DMS53 treated with DMSO at 0.1 percent for 48 hours (cell line): ENCODE results near the gene LY86.

Source experiments
- DNase-seq: peaks from one replicate; lab custom pipeline; 2025; ENCODE audit not compliant: unreplicated experiment; lab: John Stamatoyannopoulos, UW

The LY86 gene

DNA sequence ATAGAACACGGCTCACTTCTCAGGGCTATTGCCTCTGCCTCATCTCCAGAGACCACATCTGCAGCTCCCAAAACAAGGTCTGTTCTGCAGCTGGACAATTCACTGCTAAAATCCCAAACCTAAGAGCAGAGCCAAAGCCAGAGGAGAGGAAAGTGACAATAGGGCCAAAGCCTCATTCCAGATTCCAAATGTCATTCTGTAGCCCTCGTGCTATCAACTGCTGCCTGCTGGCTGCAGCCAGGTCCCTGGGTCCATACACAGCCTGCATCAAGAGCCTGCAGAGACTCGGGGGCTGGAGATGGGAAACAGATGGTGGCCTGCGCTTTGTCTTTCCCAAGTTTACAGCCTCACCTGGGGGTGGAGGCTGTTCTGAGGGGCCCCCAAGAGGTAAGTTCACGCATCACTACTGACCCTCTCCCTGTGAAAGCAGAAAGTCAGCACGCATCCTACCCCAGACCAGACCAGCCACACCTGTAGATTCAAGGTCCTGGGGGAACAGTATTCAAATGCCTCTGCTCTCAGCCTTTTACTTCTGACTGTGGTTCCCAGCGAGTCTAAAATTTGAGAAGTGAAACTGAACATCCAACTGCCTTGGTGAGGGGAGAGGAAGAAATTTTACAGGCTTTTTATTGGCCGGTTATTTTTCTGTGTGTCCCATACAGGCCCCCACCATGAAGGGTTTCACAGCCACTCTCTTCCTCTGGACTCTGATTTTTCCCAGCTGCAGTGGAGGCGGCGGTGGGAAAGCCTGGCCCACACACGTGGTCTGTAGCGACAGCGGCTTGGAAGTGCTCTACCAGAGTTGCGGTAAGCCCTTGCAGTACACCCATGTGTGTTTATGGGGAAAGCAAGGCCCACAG, at the start of gene LY86:
Gene LY86, plus strand, starts transcription at position 657 of the 860 bp plus-strand sequence. Its CDS starts 15 bp downstream, at position 672.
- DNase-seq = no peak

DNA sequence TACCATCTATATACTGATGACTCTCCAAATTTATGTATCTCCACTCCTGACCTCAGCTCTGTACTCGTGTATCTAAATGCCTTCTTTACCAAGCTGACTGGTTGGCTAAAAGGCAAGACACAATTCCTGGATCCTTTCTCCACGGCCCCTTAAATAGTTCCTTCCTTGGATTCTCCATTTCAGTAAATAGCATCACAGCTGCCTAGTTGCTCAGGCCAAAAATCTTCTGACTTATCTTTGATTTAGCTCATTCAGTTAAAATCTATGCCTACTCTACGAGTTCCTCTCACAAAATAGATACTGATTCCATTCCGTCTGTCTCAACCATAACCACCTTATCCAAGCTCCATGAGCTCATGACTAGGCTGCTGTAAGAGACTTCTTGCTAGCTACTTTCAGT, 49.5 kb upstream of the LY86 start:
- no peak for DNase-seq

DNA sequence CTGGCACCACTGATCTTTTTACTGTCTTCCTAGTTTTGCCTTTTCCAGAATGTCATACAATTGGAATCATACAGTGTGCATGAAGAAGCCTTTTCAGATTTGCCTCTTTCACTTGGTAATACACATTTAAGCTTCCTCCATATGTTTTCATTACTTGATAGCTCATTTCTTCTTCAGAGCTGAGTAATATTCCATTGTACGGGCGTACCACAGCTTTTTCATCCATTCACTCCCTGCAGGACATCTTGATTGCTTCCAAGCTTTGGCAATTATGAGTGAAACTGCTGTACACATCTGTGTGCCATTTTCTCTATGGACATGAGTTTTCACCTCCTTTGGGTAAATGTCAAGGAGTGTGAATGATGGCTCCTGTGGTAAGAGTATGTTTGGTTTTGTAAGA, 46.2 kb upstream of the LY86 start:
- DNase-seq = no peak

DNA sequence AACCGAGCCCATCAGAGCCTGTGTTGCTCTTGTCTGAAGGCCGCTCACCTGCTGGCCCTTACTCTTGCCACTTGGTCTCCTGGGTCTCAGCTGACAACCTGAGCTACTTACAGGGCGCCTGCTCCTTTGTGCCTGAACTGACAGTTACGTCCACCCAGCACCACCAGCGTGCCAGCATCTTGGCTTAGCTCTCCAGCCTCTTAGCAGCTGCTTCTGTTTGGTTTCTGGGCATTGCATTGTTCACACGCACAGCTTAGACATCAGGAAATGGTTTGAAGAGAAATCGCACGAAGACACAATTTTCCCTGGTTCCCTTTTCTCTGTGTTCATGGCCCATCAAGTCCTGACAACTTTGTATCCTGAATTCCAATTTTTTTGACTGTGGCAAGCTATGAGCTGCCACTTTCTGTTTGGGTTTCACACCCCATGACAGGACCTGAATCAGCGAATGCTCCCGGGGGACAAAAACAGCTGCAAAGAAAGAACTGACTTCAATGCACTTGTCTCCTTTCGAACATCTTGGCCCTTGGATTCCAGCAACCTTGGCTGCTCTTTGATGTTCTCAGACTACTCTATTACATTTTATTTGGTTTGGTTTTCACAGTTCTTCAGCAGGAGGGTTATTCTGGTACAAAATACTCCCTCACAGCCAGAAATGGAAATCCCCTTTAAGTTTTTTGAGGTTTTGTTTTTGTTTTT, 45.2 kb upstream of the LY86 start:
- no peak for DNase-seq

DNA sequence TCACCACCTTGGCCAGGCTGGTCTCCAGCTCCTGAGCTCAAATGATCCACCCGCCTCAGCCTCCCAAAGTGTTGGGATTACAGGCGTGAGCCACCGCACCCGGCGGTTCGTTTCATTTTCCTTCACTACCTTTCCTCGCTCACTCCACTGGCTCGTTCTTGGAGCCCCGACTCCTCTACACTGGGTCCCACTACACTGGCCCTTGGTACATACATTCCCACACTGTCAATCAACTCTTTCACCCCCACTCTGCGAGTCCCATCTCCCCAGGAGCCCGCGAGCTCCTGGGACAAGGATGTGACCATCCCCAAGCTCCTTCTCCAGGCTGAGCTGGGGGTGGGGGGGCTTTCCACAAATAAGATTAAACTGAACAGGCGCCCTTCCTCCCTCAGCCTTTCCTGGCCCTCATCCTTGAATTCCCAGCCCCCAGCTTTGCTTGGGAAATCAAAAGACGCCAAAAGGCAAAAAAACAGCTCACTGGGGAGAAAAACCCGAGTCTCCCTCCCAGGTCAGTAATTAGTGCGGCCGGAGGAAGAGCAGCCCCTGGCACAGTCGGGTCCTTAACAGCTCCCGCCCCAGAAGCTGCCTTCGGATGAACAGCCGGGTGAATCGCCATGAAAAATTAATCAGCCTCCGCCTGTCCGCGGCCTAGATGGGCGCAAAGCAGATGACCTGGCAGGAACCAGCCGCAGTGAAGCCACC, 42.8 kb upstream of the LY86 start:
- no peak for DNase-seq

DNA sequence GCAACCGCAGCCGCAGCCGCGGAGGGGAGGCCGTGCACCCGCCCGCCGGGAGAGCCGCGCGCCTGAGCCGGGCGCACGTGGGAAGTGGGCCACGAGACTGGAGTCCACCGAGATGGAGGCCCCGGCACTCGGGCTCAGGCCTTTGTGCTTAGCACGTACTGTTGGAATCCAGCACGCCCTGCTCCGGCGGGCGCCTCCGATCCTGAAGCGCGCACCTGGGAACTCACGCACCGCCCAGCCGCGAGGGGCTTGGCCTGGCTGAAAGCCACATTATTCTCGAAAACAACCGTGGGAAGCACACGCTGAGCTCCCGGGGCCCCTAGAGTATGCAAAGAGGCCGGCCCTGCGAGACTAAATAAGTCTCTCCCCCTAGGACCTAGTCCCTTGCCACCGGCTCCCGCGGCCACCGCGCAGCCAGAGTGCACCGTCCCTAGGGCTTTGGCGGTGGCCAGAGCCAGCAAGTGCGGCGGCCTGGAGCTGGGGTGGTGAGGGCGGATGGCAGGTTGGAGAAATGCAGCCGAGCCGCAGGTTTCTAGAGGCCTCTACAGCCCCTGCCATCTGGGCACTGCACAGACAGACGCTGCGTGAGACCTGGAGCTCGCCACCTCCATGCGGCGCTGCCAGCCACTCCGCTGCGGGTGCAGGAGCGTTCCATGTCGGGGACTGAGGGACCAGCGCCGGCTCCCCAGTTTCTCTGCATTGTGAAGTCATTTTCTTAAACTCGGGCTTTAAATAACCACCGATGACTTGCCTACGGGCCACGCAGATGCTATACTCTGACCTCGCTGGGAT, 42.0 kb upstream of the LY86 start:
- peak; percentile 64 for DNase-seq

DNA sequence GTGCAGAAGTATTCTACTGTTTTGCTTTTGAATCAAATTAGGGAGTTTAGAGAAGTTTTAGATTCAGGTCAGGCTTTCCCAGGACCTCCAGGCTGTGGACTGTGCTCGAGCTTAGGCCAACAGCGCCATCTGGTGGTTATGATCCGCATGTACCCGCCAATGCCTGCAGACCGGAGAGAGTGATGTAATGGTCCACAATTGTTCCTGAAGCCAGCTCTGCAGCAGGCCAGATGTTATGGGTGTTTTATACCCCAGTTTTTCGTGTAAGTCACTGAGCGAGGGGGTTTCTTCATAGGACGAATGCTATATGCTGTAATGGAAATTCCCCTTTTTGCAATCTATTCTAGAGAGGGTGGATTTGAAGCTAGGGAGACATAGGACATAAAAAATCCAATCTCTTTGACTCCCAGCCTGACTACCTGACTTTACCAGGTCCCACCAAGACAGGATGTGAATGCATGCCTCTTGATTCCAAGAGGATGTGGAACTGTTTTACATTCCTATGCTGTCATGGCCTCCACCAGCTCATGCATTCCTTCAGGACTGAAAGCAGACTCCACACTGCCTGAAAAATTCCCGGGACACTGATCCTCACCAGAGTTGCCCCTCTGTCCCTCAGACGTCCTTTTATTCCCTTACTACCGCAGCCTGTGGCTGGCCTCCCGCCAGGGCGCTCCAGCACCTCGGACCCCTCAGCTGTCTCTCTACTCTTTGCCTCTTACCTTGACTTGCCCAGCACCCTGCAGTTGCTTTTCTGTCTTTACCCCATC, 41.2 kb upstream of the LY86 start:
- DNase-seq = peak; percentile 77

DNA sequence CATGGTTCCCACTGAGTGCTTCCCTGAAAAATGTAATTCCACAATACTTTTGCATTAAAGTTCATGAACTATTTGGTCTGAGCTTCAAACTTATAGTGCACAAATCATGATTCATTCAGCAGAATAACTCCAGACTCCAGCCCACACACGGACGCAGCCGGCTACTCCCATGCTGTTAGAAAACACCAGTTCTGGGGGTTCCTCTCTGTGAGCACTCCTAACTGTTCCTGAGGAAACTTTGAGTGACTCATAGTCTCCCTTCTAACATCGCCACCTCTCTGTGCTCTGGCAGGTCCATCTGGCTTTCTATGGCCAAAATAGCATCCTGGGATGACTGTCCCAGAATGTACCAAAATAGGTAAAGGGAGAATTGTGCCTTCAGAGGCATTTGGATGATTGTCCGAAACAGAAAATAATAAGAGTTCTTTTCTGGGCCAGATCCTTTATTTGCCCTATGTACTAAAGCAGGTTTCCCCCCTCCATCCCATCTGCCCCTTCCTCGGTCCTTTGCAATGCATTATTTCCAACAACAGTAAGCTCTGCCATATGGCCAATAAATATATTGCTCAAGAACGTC, 32.3 kb upstream of the LY86 start:
- no peak for DNase-seq

DNA sequence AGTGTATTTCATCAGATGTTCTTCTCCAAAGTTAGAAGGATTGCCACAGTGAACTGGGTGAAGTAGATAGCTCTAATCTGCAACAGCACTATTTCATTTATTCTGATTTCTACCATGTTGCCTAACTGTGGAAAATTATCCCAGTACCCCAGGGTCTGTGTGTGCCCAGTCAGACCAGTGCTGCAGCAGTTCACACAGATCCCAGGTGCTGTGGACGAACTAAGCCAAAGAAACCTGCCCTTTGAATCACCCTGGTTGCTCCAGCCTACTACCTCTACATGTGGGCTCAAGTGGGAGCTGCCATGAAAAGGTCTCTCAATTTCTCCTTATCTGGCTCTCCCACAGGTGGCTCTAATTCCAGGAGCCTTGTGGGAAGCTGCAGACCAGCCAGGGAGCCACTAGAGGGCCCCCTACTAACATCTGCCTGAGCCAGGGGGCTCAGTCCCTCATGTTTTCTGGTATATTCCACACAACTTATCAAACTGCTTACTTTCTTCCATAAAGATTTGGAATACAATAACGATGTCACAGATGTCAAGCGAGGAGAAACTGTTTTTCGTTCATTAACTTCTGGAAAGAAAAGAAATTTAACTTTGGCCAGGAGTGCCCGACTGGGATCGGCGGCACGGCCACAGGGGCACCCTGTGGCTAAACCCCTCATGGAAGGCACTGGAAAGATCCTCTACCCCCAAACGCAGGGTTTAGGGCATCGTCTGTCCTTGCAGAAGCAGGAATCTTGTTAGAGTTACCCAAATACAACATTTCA, 31.6 kb upstream of the LY86 start:
- peak; percentile 53 for DNase-seq

DNA sequence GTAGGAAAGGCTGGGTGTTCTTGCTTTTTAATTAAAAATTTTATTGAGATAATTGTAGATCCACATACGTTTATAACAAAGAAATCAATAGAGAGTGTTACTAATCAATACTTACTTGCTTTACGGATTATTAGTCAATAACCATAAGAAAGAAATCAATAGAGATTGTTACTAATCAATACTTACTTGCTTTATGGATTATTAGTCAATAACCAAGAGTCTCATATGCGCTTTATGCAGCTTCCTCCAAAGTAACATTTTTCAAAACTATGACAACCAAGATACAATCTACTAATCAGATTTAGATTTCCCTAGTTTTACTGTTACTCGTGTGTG, 31.0 kb upstream of the LY86 start:
- no peak for DNase-seq

DNA sequence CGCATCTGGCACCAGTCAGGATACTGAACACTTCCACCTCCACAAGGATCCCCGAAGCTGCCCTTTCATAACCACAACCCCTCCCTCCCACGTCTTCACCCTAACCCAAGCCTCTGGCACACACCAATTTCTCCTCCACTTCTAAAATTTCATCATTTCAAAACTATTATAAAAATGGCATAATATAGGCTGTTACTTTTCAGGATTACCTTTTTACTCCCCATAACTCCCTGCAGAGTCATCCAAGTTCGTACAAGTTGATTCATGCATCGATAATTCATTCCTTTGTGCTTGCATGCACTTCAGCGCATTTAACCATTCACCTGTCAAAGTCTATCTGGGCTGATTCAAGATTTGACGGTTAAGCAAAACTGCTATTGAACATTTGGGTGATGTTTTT, 30.6 kb upstream of the LY86 start:
- DNase-seq = no peak

DNA sequence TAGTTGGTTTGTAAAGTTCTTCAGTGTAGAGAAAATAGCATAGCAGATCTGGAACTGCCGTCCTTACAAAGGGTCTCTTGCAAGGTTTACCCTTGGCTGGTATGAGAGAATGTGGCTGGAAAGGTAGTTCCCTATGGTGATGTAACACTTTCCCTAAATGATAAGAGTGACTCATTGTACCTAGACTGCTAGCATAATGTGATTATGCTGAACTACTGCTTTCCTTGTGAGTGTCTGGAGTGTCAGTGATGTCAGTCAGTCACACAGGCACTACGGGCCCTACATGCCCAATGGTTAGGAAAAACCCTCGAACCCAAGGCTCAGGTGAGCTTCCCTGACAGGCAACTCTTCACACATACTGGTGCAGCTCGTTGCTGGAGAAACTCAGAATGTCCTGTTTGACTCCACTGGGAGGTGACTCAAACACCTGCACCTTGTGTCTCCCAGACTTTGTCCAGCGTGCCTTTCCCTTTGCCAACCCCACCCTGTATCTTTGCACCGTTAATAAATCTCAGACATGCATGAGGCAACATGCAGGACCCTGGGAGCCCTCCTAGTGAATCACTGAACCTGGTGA, 28.4 kb upstream of the LY86 start:
- DNase-seq = no peak

DNA sequence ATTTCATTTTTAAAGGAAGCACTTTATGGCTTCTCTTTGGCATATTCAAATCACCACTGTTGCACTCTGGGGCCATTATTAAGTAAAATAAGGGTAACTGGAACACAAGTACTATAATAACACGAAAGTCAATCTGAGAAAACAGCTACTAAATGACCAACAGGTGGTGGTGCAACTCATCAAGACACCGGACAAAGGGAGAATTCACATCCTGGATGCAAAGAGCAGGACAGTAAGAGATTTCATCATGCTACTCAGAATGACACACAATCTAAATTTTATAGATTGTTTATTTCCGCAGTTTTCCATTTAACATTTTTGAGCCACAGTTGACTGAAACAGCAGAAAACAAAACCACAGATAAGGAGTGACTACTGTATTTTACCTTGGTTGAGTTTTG, 27.6 kb upstream of the LY86 start:
- DNase-seq = no peak

DNA sequence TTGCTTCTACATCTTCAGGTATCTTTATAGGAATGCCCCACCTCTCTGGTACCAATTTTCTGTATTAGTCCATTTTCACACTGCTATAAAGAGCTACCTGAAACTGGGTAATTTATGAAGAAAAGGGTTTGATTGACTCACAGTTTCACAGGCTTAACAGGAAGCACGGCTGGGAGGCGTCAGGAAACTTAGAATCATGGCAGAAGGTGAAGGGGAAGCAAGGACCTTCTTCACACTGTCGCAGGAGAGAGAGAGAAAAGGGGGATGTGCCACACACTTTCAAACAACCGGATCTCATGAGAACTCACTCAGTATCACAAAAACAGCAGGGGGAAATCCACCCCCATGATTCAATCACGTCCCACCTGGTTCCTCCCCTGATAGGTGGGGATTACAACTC, 24.4 kb upstream of the LY86 start:
- no peak for DNase-seq

DNA sequence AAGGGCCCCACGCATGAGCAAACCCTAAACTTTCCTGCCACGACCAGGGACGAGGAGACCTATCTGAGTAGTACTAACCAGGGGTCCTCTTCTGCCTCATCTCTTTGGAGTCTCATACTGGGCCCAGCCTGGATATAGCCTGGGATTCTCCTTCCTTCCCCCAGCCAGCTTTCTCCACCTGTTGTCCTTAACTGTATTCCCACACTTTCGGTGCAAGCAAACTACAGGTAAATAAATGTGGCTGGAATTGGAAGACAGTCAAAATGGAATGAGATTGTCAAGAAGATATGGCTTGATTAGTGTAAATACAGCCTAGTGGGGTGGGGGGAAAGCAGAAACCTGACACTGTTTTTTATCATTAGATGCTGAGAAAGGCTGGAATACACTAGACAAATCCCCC, 23.5 kb upstream of the LY86 start:
- DNase-seq = no peak

DNA sequence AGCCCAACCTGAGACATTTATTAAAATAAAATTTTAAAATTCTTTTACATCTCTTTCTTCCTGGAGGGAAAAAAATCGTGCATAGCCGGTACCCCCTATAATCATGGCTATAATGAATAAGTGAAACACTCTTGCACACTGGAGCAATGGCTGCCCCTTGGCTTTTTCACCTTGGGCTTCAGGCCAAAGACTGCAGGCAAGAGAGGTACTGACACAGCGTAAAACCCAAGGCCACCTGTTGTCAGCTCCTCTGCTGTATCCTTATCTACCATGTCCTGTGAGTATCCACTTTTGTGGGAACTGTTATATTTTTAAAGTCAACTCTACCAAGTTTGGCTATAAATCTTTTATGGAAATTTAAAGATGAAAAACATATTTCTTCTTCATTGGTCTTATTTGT, 23.0 kb upstream of the LY86 start:
- DNase-seq = no peak

DNA sequence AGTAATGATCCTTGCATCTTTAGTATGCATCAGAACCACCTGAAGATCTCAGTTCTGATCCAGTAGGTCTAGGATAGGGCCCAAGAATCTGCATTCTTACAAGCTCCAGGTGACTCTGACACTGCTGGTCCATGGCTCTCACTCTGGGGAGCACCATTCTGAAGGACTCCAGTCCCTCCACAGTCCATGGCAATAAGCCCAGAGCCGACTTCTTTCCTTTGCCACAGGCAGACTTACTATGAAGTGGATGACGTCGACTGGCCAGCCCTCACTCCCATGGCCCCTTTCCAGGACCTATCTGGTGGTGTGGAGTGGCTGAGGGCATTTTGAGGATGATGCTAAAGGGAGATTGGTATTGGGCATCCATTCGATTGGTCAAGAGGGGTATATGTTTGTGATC, 21.8 kb upstream of the LY86 start:
- no peak for DNase-seq

DNA sequence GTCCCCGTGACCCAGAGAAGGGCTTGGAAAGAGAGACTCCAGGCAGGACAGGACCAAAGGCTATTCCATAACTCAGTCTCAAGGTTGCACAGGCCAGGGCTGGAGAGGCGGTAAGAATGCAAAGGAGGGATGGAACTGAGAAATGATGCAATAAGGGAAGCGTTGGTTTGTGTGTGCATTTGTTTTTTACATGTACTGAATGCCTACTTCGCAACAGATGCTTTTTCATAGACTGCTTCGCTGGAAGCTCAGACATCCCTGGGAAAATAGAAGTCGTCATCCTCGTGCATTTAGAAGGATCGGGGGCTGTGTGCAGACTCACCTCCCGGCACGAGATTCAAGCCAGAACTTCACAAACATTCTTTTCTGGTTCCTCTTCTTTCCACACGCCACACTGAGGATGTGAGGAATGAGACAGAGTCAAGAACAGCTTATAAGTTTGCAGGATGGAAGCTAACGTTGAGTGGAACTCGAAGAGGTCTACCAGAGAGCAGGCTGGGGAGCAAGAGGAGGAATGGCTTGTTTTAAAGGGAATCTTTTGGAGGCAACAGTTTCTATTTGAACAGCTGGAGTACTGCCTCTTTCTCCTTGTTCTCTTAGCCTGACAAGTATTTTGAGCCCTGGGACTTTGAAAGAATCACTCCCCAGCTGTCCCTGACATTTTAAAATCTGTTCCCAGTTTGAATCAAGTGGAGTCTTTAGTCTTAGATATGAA, 19.3 kb upstream of the LY86 start:
- no peak for DNase-seq

DNA sequence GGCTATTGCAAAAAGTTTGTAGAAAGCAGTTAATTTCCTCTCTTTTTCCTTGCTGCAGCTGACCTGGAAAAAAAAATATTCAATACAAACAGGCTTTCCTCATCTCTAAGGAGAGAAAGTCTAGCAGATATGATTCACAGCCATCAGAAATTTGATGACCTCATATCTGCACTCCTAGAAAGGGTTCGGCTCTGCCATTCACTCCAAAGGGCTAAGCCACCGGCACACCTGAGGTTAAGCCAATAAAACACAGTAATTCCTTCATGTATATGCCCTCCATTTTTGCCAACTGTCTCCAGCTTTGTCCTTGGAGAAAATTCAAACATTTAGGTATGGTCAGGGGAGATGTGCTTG, 18.7 kb upstream of the LY86 start:
- DNase-seq = no peak
